GM12878 (cell line): ENCODE data around the gene SMKR1. TPM values are rescaled to one million over a fixed set of nuclear protein-coding genes. Genes with fewer than 3 reads are reported as not detected.

ENCODE experiments used
- ATAC-seq: fragments of 200-7000 bp; cut with Tn5 transposase; 3 replicates; pipeline ENCODE4 v1.9.1; 2020; ENCODE audit warnings: mild to moderate bottlenecking, moderate library complexity
- BruUV-seq: library from RNA; stranded (reverse); fragments of 400-500 nt; replicated peaks from 2 replicates; lab custom pipeline; 2021; lab: Mats Ljungman, UMichigan
- CTCF ChIA-PET: fragments of 300-600 bp; sonication (Branson Sonifier 250); formaldehyde crosslinking; extraction: SDS; loops from one replicate; lab custom pipeline; 2021; ENCODE audit warnings: inconsistent platforms; lab: Yijun Ruan, JAX
- POLR2A ChIA-PET: fragments of 350-600 bp; formaldehyde crosslinking; extraction: SDS; loops from one replicate; lab custom pipeline; 2021; ENCODE audit warnings: inconsistent platforms; lab: Charles Lee
- RAD21 ChIA-PET: fragments of 300-600 bp; sonication (Branson Sonifier 250); formaldehyde crosslinking; loops from one replicate; lab custom pipeline; 2023; ENCODE audit warnings: antibody characterized with exemption; ENCODE audit not compliant: unreplicated experiment; lab: Charles Lee
- SMC1A ChIA-PET: fragments of 300-600 bp; sonication (Branson Sonifier 250); formaldehyde crosslinking; loops from one replicate; lab custom pipeline; 2023; ENCODE audit not compliant: unreplicated experiment, uncharacterized antibody; lab: Charles Lee
- DNase-seq: peaks from one replicate; pipeline ENCODE4 v3.0.0-alpha.2; 2011; ENCODE audit warnings: low read depth, low spot score
- FAIRE-seq: peaks from 3 replicates; lab custom pipeline; 2011; peaks lifted over from hg19 to GRCh38; lab: Jason Lieb, UNC
- H2AFZ ChIP-seq: 2 replicates; pipeline ENCODE4 v1.6.0; 2011; ENCODE audit warnings: low read depth, low read length, control low read depth; ENCODE audit not compliant: control insufficient read depth
- H3K27ac ChIP-seq: 2 replicates; pipeline ENCODE4 v1.5.1; 2011; ENCODE audit warnings: control low read depth; ENCODE audit not compliant: control insufficient read depth, insufficient read depth
- H3K27me3 ChIP-seq, 2 experiments: replicated peaks in 1 of 2; 2 replicates each; pipeline versions ENCODE4 v1.6.0 to v1.6.1; 2011; ENCODE audit warnings: low read length in 1 of 2; ENCODE audit not compliant: control insufficient read depth in 2 of 2, insufficient read depth in 2 of 2
- H3K36me3 ChIP-seq, 2 experiments: 2 replicates each; pipeline ENCODE4 v1.5.1; 2011; ENCODE audit warnings: low read length in 1 of 2; ENCODE audit not compliant: control insufficient read depth in 2 of 2, insufficient read depth in 2 of 2
- H3K4me1 ChIP-seq: 2 replicates; pipeline ENCODE4 v1.6.1; 2011; ENCODE audit warnings: mild to moderate bottlenecking, low read length, moderate library complexity, mixed read lengths; ENCODE audit not compliant: control insufficient read depth, insufficient read depth
- H3K4me2 ChIP-seq: 2 replicates; pipeline ENCODE4 v1.6.0; 2011; ENCODE audit warnings: control low read depth; ENCODE audit not compliant: control insufficient read depth, insufficient read depth
- H3K4me3 ChIP-seq: fragments of 200-600 bp; sonication (generic); 2 replicates; pipeline ENCODE4 v1.5.1; 2016
- H3K79me2 ChIP-seq: 2 replicates; pipeline ENCODE4 v1.6.0; 2011; ENCODE audit warnings: low read length; ENCODE audit not compliant: control insufficient read depth, insufficient read depth
- H3K9ac ChIP-seq: 2 replicates; pipeline ENCODE4 v1.8.0; 2011; ENCODE audit warnings: low read length, control low read depth, mixed read lengths; ENCODE audit not compliant: control insufficient read depth, insufficient read depth
- H3K9me3 ChIP-seq: replicated peaks from 3 replicates; pipeline ENCODE4 v1.5.1; 2011; ENCODE audit warnings: mild to moderate bottlenecking, low read length; ENCODE audit not compliant: control insufficient read depth, insufficient read depth
- H4K20me1 ChIP-seq: 2 replicates; pipeline ENCODE4 v1.6.0; 2011; ENCODE audit not compliant: control insufficient read depth, insufficient read depth
- BCLAF1 ChIP-seq: fragments of 450-650 bp; IDR thresholded peaks from 2 replicates; pipeline ENCODE4 v1.6.1; 2017; ENCODE audit warnings: antibody characterized with exemption, mild to moderate bottlenecking, moderate library complexity
- NRF1 ChIP-seq: conservative IDR thresholded peaks from 2 replicates; pipeline ENCODE4 v1.6.1; 2011; ENCODE audit warnings: mild to moderate bottlenecking, low read depth, low read length, improper control_type of control experiment
- RELB ChIP-seq: fragments of 450-650 bp; IDR thresholded peaks from 2 replicates; pipeline ENCODE4 v1.6.1; 2017; ENCODE audit warnings: low read depth, mild to moderate bottlenecking, moderate library complexity
- STAT3 ChIP-seq: IDR thresholded peaks from 2 replicates; pipeline ENCODE4 v1.6.1; 2011; ENCODE audit warnings: low read depth, low read length, improper control_type of control experiment
- ZBTB40 ChIP-seq: fragments of 450-650 bp; IDR thresholded peaks from 2 replicates; pipeline ENCODE4 v1.6.1; 2016; ENCODE audit warnings: mild to moderate bottlenecking, moderate library complexity, borderline replicate concordance
- WGBS: methylation state at CpG from one replicate; pipeline ENCODE4 v1.1.6; 2016; ENCODE audit warnings: low lambda C conversion rate; ENCODE audit not compliant: insufficient replicate concordance, insufficient coverage; ENCODE audit errors: missing lambda C conversion rate; 5-methylcytosine and 5-hydroxymethylcytosine counted together
- in situ Hi-C: fragments of 300-500 bp; cut with MboI; formaldehyde crosslinking; loops from 9 replicates; pipeline ENCODE4 v1.14.3; 2018; ENCODE audit warnings: mixed read lengths
- intact Hi-C: fragments of 100-400 bp; cut with micrococcal nuclease; formaldehyde crosslinking; loops from one replicate; pipeline ENCODE4 v1.14.2; 2022; ENCODE audit not compliant: unreplicated experiment
- polyA plus RNA-seq, 11 experiments: library from polyadenylated mRNA; depleted of rRNA in 4 of 11; unstranded in 6 of 11; stranded (reverse) in 5 of 11; fragments of >200 nt; fragmentation: Nextera tagmentation in 4 of 11; fragmentation: Illumina TruSeq in 1 of 11; extraction: Ambion mirVana in 4 of 11; extraction: Trizol in 1 of 11; gene quantifications; 1 replicate in 1 of 11; 2 replicates in 10 of 11; pipeline versions ENCODE4 v1.2.1 to v1.2.3, GENCODE V29; 2011 to 2016; ENCODE audit warnings: inconsistent platforms in 2 of 11, missing spikeins in 2 of 11, low read depth in 1 of 11
- total RNA-seq, 4 experiments: library from RNA; depleted of rRNA in 3 of 4; stranded (reverse); fragments of >200 nt in 3 of 4; fragmentation: Illumina TruSeq in 1 of 4; extraction: Trizol in 1 of 4; gene quantifications; 2 replicates each; pipeline versions ENCODE4 v1.2.1 to v1.2.3, GENCODE V29; 2013 to 2021

Gene SMKR1
- total and polyA plus RNA-seq, 10 of the 15 experiments (the other 5 are each of a cell fraction or from before 2014, with no cell fraction given) = 0.37 to 2.6 (median 0.83) TPM

GRCh38 chr7:129550693-129551360 lies 48.5 kb downstream of the SMKR1 start (continued):
- no peak for TF ChIP-seq BCLAF1
- TF ChIP-seq STAT3 = no peak
- no peak for TF ChIP-seq NRF1

GRCh38 chr7:129553899-129554461 lies 51.6 kb downstream of the SMKR1 start:
- Histone ChIP-seq H2AFZ (no peak overlapping the region), H4K20me1 (no peaks in the 10 kb centered on the region), H3K9ac (no peak overlapping the region), H3K27ac (no peak overlapping the region), H3K27me3 (peaks cover 0 to 1% of the 10 kb centered on the region in 2 experiments; a peak in 1 of 4 replicates), H3K4me2 (no peak overlapping the region), H3K9me3 (no peaks in the 10 kb centered on the region), H3K4me3 (no peak overlapping the region), H3K79me2 (no peaks in the 10 kb centered on the region), H3K4me1 (no peaks in the 10 kb centered on the region), H3K36me3 (no peaks in the 10 kb centered on the region)
- WGBS = 13% methylated on average over 13 of the region's 13 CpGs
- in situ Hi-C loops (no loop called here), intact Hi-C loops (no loop called here)
- CTCF ChIA-PET = interaction anchor here (0.6 to 1.1 kb wide), 2 partner anchors 177 to 531 kb away, joined by 3 read pairs; no protein-coding TSS in a partner anchor
- DNase-seq = no peak
- FAIRE-seq = no peak
- SMC1A ChIA-PET = no interaction called here
- POLR2A ChIA-PET = interaction anchor here (0.5 kb wide), 1 partner anchor 446 kb away, joined by 3 read pairs; no protein-coding TSS in a partner anchor
- peak; percentile 43; the same call in 1 of the 2 replicates for TF ChIP-seq ZBTB40
- TF ChIP-seq RELB = no peak
- RAD21 ChIA-PET = no interaction called here
- BruUV-seq = no TSS peak
- peak; percentile 76 for ATAC-seq
